Activated naive CD4-positive, alpha-beta T cell treated with Interleukin-2 at 50 U/mL for 16 hours (primary cell): Measurements from ENCODE around the gene GPRIN3.

Experiments
- DNase-seq: peaks from one replicate; pipeline ENCODE4 v3.0.0-alpha.2; 2020

The GPRIN3 gene

DNA sequence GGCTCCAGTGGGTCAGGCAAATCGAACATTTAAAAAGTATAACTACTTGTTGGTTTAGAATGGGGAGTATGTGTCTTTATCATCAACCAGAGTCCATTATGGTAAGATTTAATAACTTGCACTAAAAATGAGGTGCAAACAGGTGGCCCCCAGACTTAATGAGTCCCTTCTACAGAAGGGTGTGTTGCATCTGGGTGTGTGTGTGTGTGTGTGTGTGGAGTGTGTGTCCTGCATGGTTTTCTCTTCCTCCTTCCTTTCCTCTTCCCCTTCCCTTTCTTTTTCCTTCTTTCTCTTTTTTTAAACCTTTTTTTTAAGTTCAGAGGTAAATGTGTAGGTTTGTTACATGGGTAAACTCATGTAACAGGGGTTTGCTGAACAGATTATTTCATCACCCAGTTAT is 53.7 kb downstream of the GPRIN3 start:
- DNase-seq: no peak

DNA sequence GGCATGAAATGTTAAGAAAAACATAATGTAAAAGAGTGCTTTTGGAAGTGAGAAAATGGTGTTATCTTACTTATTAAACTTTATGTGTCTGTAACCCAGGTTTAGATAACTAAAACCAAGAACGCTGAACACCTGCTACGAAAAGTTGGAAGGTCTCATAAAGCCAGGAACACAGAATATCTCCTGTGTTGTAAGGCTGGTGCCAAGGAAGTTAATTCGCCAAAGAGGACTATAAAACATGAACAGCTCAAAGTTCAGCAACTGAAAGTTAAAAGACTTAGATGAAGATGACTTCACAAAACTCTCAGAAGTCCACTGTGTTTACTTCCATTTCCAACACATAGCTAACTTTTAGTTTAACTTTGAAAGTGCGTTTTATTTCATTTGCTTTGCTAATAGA is 54.3 kb downstream of the GPRIN3 start:
- no peak for DNase-seq

DNA sequence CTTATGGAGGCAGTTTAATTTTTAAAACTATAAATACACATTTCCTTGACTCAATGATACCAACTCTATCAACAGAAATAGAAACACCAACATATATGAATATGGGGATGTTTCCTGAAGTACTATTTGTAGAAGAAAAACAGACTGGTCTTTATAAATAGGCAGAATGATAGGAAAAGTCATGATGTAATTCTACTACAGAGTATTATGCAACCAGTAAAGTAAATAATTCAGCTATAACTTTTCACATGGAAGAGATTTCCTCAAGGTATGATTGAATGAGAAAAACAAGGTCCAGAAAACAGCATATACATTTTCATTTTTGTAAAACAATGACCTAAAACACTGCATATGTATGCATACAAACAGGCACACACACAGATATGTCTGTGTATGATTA is 56.2 kb downstream of the GPRIN3 start:
- DNase-seq: no peak

DNA sequence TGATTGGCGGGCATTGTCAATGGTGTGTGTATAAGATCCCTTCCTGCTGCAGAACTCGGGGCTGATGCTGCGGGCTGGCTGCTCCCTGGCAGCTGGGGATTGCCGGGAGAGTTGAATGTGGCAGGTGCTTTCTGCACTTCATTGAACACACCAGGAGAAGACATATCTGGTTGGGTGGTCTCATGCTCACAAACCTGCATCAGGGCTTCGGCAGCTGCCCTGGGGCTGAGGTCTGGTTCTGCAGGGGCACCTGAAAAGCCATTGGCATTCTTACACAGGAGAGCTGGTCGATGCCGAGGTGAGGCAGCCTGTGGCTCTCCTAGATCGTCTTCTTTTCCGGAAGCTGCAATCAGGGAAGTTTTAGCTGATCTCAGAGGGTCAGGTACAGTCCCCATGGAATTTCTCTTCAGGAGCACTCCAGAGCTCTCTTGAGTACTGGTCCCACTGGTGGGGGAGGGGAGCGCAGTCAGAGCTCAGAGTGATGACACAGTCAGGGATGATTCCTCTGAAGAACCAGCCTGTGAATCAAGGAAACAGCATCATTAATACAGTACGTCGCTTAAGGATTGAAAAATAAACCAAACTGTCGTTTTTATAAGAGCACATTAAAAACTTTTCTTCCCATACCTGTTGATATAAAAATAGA is 57.8 kb downstream of the GPRIN3 start:
- DNase-seq: no peak

DNA sequence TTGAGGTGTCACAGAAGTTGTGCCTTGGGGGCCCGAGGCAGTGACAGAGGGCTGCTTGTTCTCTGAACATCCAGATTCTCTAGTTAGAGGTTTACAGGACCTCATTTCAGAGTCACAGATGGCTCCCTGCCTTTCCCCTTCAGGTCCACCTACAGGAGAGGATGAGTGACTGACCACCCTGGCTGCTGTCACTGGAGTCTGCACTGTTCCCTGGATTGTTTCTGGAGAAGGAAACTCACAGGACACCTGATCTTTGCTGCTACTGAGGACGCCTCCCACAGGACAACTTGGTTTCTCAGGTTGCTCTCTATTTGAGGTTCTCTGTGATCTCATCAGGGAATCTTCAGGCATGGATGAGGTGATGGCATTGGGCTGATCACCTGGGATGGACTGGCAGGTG is 58.3 kb downstream of the GPRIN3 start:
- no peak for DNase-seq

DNA sequence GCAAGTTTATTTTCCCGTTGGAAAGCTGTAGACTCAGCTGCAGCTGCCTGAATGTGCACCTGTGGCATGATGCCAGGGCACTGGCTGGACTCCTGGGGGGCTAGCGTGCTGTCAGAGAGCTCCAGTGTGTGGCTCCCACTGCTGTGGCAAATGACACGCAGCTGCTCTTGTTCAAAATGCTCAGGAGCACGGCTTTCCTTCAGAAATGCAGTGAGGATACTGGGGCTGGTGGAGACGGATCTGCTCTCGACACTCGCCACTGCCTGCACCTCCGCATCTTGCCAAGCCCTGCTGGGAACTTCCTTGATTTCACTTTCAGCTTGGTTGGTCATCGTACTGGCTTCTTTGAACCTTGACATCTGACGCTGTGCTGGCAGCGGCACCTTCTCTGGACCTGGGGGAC is 58.7 kb downstream of the GPRIN3 start:
- no peak for DNase-seq

DNA sequence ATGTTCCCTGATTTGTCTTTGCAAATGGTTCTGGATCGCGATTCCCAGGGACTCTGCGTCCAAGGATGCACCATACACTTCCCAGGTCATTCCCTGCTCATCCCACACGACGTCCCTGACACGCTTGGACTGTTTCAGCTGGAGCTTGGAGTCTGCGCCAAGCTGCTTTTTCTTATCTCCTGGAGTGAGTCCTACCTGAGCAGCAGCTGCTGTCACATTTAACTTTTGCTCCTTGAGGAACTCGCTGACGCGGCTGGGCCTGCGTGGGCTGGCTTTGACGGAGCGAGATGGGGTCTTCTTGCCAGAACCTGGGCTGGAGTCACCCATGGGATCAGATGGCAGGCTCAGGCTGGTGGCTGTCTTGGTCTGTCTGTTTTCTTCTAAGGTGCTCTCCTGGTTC is 59.6 kb downstream of the GPRIN3 start:
- no peak for DNase-seq

DNA sequence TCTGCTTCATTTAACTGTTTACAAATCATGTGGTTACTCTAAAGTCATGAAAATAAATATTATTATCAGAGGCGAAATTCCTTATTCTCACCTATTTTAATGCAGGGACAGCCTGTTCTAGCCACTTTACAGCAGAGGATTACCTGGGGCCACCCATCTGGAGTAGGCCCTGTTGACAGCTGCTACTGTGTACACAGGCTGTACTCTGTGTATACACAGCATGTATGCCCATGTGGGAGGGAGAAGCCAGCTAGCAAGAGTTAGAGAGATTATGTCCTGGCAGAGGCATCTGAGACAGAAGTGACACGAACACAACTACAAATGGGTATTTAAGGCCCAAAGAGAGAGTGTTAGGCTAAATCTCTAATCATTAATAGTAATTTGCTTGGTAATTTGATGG is 62.1 kb downstream of the GPRIN3 start:
- DNase-seq: no peak

DNA sequence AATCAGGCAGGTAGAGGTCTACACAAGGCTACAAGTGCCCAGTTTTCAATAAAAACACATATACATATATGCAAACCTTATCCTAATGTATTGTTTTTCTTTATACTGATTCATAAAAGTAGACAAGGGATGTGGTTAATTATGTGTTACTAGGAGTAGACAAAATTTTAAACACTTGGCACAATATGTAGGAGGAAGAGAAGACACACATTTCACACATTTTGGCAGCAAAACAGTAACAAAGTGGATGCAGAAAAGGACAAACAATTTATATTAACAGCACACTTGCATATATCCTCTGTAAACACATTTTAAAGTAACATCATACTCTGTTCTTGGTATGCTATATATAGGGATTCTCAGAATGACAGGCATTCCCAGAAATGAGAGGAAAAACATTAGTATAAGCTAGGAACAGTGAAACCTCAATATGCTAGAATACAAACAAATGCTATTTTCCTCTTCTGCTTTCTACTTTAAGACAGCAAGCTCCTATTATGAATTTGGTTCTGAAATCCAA is 63.8 kb downstream of the GPRIN3 start:
- no peak for DNase-seq

DNA sequence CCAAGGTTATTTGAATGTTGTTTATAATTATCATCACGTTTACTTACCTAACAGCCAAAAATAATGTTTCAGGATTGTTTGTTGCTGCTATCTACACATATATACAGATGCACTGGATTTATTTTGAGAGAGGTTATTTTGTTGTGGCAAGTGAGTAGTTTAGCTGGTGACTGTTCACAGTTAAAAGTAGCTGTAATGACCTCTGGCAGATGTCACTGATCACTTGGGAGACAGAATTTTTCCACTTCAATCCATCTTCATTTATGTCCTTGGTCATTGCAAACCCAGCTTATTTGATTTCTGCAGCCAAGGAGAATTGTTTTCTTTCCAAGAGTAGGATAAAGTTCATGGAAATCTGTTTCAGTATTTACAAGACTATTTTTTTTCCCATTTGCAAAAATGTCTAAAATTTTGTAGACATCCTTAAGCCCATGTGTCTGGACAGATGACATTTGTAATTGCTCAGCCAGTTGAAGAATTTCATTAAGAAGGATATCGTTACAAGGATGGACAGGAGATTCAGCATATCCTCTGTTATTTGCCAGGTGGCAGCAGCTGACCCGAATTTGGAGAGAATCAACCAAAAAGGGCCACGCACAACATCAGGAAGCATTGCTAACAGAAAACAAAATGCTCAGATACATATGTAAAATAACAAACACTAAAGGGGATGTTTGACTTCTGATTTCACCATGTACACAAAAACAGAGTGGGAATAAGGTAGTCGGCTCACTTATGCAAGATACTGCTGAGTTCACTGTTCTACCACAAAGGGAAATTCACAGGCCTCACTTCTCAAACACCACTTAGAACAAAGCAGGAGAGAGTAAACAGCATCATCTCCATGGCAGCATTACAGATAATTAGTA is 64.5 kb downstream of the GPRIN3 start:
- no peak for DNase-seq

DNA sequence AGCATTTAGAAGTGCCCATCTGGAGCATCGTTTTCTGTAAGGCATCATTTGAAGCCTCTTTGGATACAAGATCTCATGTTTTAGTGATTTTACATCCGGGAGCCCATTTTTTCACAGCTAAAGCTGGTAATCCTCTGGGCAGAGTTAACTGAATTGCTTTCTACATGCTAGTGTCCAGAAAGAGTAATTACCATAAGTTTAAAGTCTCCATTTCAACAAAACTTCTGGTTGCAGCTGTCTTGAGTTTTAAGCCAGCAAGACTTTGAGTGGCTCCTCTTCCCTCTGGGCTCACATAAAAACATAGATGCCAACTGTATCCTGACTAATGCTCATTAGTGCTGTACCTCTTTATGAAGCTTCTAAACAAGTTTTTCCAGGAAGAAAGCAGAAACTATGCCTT is 65.4 kb downstream of the GPRIN3 start:
- DNase-seq: no peak

DNA sequence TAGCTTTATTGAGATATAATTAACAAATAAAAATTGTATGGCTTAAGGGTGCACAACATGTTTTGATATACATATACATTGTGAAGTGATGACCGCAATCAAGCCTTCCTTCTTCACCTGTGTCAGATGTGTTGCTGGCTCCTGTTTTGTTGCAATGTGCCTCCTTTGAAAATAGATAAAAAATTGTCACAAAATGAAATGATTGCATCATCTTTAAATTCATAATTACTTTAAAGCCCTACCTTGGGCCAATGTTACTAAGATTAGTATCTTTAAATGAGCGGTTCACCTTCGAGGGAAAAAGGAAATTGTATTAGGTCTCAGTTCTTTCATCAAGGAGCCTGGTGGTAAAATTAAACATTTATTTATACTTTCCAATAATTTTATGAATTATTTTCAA is 77.3 kb downstream of the GPRIN3 start:
- DNase-seq: no peak

DNA sequence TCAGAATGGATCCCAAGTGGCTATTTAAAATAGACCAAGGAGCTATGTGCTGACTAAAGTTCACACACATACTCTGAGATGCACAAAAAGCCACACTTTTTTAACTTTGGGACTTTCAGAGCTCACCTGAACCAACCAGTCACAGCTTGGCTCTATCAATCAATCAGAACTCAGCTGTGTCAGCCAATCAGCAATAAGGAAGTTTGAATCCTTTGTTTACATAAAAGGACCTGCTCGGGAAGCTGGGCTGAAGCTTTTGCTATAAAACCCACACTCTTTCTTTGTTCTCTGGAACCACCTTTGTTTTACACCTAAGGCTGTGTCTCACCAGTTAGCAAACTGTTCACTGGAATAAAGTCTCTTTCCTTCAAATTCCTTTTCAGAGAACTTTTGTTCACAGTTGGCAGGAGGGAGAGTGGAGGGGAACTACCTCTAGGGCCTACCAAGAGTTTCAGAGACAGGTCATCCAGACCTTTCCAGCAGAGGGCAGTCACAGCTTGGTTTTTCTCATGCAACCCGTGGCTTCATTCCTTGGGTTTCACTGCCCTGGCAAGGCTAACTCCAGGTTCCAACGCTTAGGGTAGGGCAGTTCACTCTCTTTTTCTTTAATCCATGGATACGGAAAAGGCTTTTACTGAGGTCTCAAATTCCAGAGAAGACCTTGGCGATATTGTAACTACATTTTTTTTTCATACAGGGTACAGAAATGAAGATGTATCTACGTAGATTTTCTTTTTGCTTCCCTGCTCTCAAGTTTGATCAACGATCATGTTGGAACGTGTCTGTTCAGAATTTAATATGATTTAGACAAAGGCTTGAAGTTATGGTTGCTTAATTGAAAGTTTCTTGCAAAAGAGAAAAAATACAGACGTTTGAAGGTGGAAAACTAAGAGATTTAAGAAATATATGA is 80.7 kb downstream of the GPRIN3 start:
- peak; percentile 77 for DNase-seq

DNA sequence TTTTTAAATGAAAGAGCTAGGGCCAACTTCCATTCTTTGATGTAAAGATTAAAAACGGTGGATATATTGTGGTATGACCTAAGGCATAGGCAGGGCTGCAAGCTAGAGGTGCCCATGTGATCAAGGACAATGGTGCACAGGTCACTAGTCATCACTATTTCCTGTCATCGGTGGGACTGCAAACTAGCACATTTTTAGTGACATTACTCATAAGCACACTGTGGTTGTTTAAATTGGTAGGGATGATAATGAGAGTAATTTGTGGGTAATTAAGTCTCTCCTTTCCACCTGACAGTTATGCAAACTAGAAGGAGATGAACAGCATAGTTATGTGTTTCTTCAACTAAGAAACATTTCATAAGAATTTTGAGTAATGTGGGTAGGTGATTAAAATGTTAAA is 85.4 kb downstream of the GPRIN3 start:
- DNase-seq: no peak

DNA sequence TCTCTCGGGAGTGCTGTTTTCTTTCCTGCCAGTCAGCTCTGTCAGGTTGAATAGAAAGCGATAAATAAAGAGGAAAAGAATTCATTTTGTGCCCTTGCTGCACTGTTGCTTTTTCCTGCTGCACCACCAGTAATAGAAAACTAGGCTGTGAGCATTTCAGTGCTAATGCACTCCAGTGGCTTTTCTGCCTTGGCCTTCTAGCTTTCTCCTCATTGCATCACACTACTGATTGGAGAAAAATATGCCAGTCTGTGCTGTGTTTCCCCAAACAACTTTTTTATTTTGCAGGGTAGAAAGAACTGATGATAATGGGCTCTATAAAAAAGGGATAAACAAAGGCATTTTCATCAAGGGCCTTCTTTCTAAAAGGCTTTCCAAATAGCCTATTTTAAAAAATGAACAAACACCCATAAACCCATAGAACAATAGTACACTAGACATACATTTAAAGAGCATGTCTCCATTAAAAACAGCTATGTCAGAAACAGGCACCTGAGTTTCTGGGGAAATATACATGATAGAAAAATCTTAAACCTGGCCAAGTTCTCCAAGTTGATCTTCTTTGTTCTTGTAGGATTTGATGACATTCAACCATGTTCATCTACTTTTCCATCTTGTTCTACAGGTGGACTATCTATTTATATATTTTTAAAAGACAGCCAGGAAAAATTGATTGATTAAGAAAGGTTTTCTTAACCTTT is 86.3 kb downstream of the GPRIN3 start:
- no peak for DNase-seq

DNA sequence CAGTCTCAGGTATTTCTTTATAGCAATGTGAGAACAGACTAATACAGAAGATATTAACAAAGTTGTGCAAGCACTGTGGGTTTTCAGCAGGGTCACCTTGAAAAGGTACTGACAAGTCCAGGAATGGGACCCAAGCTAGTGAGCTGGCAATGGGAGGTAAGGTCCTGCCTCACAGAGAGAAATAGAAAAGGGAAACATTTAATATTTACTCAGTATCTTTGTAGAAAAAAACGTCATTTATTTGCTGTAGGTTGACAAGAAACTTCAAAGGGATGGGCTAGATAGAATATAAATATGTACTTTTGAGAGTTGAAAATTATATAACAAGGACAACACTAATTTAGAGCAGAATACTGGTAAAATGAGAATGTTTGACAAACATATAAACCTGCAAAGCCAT is 89.0 kb downstream of the GPRIN3 start:
- no peak for DNase-seq

DNA sequence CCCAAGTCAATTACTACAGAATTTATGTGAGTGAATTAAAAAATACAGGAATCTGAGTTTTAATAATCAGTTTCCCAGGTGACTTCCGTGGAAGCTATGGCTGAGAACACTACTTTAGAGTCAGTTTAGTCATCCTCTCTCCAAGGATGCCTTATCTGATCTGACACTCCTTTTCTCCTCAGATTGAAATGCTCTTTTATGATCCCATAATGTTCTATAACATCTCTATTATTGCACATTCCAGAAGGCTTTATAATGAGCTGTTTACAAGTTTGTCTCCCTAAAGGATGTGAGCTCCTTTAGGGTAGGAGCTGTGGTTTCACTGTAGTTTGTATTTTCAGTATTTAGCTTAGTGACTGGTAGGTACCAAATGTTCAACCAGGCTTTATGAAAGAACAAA is 90.0 kb downstream of the GPRIN3 start:
- DNase-seq: no peak

DNA sequence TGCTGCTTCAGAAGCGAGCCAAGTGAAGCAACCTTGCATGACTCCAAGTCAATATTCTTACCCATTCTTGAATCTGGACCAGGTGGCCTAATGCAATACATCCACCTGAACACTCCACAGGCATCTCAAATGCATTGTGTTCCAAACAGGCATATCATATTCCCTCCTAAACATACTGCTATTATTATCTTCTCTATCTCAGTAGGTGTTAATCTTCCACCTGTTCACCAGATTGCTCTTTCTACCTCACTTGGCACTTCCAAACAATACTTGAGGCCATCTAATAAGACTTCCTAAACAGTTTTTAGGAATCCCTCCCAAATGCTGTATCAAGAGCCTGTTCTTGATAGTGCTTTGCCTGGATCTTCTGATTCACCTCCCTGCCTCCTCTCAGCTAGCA is 90.7 kb downstream of the GPRIN3 start:
- no peak for DNase-seq

DNA sequence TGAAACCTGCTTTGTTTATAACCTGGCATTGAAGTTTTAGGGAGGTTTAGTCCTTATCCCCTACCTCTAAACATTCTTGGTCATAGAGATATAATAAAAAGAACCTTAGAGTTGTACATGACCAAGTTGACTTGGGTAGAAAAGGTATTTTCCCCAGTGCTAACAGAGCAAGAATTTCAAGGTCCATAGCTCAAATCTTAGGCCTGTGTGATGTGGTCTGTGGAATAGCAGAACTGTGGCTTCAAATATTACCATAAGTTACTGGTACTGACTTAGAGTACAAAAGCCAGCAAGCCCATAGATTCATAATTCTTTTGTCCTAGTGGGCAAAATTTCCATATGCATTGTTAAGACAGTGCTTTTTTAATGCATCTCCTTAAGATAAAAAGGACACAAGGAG is 91.2 kb downstream of the GPRIN3 start:
- DNase-seq: no peak

DNA sequence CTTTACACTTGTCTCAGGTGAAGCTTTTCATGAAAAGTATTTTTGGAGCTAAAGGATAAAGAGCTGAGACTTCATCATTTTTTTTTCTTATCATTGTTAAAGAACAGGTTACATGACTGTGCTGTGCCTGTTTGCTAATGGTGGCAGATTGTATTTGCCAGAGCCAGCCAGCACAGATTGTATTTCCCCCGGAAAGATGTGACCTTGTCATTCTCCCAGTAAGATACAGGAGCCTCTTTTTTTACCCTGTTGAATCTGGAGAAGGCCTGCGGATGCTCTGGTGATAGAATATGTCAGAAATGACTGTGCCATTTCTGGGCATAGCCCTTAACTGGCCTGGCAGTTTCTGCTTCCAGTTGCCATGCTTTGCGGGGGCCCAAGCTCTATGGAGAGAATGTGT is 91.9 kb downstream of the GPRIN3 start:
- DNase-seq: no peak

DNA sequence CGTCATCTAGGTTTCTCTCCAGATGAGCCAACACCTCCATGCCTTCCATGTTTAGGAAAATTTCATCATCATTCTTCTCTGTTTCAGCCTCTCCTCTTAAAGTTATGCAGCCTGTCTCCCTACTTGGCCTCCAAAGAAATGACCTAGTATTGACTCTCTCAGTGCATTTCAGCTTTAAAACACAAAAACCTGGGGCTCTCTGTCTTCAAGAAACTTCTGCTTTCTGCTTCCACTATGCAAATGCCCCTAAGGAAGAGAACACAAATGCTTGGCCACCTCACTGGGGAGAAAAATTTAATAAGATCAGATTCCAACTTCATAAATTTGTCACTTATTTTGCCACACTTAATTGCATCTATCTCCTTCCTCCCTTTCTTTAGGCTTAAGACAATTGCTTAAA is 93.3 kb downstream of the GPRIN3 start:
- DNase-seq: no peak

DNA sequence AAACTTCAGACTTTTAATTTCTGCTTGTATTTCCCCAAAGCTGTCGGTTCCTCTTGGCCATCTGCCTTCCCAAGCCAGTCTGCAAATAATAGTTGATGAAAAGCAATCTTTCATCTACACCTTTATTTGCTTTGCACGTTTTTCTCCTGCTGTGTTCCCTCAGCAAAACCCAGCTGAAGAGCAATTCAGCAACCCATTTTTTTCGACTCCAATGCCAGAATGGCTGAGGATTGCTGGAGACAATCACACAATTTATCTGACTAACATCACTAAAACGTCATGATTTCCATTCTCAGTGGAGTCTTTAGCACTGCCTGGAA is 94.3 kb downstream of the GPRIN3 start:
- DNase-seq: no peak
